H1 (cell line): Measurements from ENCODE around the gene AIFM2. TPM values are rescaled to one million over a fixed set of nuclear protein-coding genes. Genes with fewer than 3 reads are reported as not detected.

ENCODE experiments used
- CTCF ChIA-PET: fragments of 300-600 bp; sonication (Branson Sonifier 250); formaldehyde crosslinking; loops from one replicate; lab custom pipeline; 2021; ENCODE audit not compliant: partially characterized antibody; lab: Charles Lee
- POLR2A ChIA-PET: fragments of 300-600 bp; sonication (Branson Sonifier 250); formaldehyde crosslinking; loops from one replicate; lab custom pipeline; 2021; ENCODE audit warnings: inconsistent platforms; ENCODE audit not compliant: partially characterized antibody; lab: Charles Lee
- DNase-seq, 2 experiments: peaks; one replicate each; pipeline versions ENCODE4 v3.0.0 to v3.0.0-alpha.2; 2010 to 2022; ENCODE audit warnings: low spot score in 2 of 2, low read depth in 1 of 2, mixed read lengths in 1 of 2
- FAIRE-seq: peaks from 2 replicates; lab custom pipeline; 2011; peaks lifted over from hg19 to GRCh38; lab: Jason Lieb, UNC
- H2AFZ ChIP-seq: 2 replicates; pipeline ENCODE4 v1.8.1; 2012; ENCODE audit warnings: low read length, inconsistent platforms
- H2AK5ac ChIP-seq: 2 replicates; pipeline ENCODE4 v1.6.1; 2013; ENCODE audit warnings: low read depth, low read length
- H2BK120ac ChIP-seq: replicated peaks from 2 replicates; pipeline ENCODE3; 2013; ENCODE audit warnings: low read depth, low read length, inconsistent platforms
- H2BK12ac ChIP-seq: 2 replicates; pipeline ENCODE4 v1.6.1; 2013; ENCODE audit warnings: low read depth, low read length
- H2BK15ac ChIP-seq: 2 replicates; pipeline ENCODE4 v1.6.1; 2013; ENCODE audit warnings: low read length
- H2BK20ac ChIP-seq: 2 replicates; pipeline ENCODE4 v1.6.1; 2013; ENCODE audit warnings: low read length
- H2BK5ac ChIP-seq: 2 replicates; pipeline ENCODE4 v1.6.1; 2013; ENCODE audit warnings: low read depth, low read length
- H3K14ac ChIP-seq: 2 replicates; pipeline ENCODE4 v1.6.1; 2013; ENCODE audit warnings: inconsistent platforms; ENCODE audit not compliant: insufficient read length
- H3K18ac ChIP-seq: 2 replicates; pipeline ENCODE4 v1.6.1; 2013; ENCODE audit warnings: low read length; ENCODE audit errors: extremely low read depth
- H3K23ac ChIP-seq: 2 replicates; pipeline ENCODE4 v1.6.1; 2013; ENCODE audit warnings: inconsistent platforms; ENCODE audit not compliant: insufficient read length
- H3K23me2 ChIP-seq: 2 replicates; pipeline ENCODE4 v1.6.1; 2013; ENCODE audit warnings: low read depth, low read length
- H3K27ac ChIP-seq: 2 replicates; pipeline ENCODE4 v1.6.1; 2011; ENCODE audit warnings: low read depth, low read length, inconsistent platforms
- H3K27me3 ChIP-seq, 4 experiments: replicated peaks in 1 of 4; 1 replicate in 1 of 4; 2 replicates in 3 of 4; pipeline versions ENCODE4 v1.6.1 to v1.8.1; 2011 to 2013; ENCODE audit warnings: low read length in 3 of 4, mild to moderate bottlenecking in 3 of 4, inconsistent platforms in 2 of 4, mixed read lengths in 2 of 4, moderate library complexity in 1 of 4; ENCODE audit not compliant: control insufficient read depth in 3 of 4, insufficient read depth in 3 of 4; ENCODE audit errors: extremely low read depth in 1 of 4
- H3K36me3 ChIP-seq, 4 experiments: 2 replicates each; pipeline versions ENCODE4 v1.6.1 to v1.8.1; 2011 to 2013; ENCODE audit warnings: mild to moderate bottlenecking in 4 of 4, low read length in 3 of 4, moderate library complexity in 2 of 4, control low read depth in 1 of 4, inconsistent platforms in 1 of 4; ENCODE audit not compliant: insufficient read depth in 4 of 4, control insufficient read depth in 2 of 4
- H3K4ac ChIP-seq: replicated peaks from 2 replicates; pipeline ENCODE3; 2013; ENCODE audit warnings: low read length, low read depth, mixed read lengths, inconsistent platforms; ENCODE audit not compliant: insufficient read length
- H3K4me1 ChIP-seq, 4 experiments: replicated peaks in 1 of 4; 1 replicate in 1 of 4; 2 replicates in 3 of 4; pipeline versions ENCODE4 v1.6.1 to v1.8.1; 2011 to 2013; ENCODE audit warnings: low read length in 3 of 4, inconsistent platforms in 2 of 4, mixed read lengths in 1 of 4; ENCODE audit not compliant: insufficient read depth in 4 of 4, control insufficient read depth in 3 of 4
- H3K4me2 ChIP-seq, 2 experiments: 2 replicates each; pipeline versions ENCODE4 v1.6.1 to v1.8.1; 2011 to 2013; ENCODE audit warnings: low read depth in 2 of 2, low read length in 2 of 2, control low read depth in 1 of 2, inconsistent platforms in 1 of 2, mild to moderate bottlenecking in 1 of 2; ENCODE audit not compliant: insufficient read depth in 1 of 2
- H3K4me3 ChIP-seq, 4 experiments: fragments of 200-600, 300-600 bp in 1 of 4; sonication (generic), shearing (Covaris generic), sonication (Bioruptor Twin) in 1 of 4; 2 replicates each; pipeline versions ENCODE4 v1.5.1 to v1.8.1; 2011 to 2016; ENCODE audit warnings: low read length in 4 of 4, low read depth in 3 of 4, control low read depth in 2 of 4, inconsistent platforms in 2 of 4, mild to moderate bottlenecking in 2 of 4, mixed read lengths in 1 of 4, moderate library complexity in 1 of 4; ENCODE audit not compliant: insufficient read depth in 2 of 4; ENCODE audit errors: extremely low read depth in 1 of 4
- H3K56ac ChIP-seq: replicated peaks from 2 replicates; pipeline ENCODE3; 2013; ENCODE audit warnings: low read depth, mild to moderate bottlenecking, mixed read lengths, low read length, inconsistent platforms; ENCODE audit not compliant: insufficient read length
- H3K79me1 ChIP-seq: 2 replicates; pipeline ENCODE4 v1.6.1; 2013; ENCODE audit warnings: low read depth, low read length, control low read depth
- H3K79me2 ChIP-seq, 2 experiments: 2 replicates each; pipeline versions ENCODE4 v1.6.1 to v1.8.1; 2012 to 2013; ENCODE audit warnings: low read length in 2 of 2, mild to moderate bottlenecking in 2 of 2, inconsistent platforms in 1 of 2; ENCODE audit not compliant: insufficient read depth in 2 of 2, control insufficient read depth in 1 of 2
- H3K9ac ChIP-seq, 4 experiments: replicated peaks in 1 of 4; 1 replicate in 1 of 4; 2 replicates in 3 of 4; pipeline versions ENCODE4 v1.6.1 to v1.8.1; 2011 to 2013; ENCODE audit warnings: low read depth in 3 of 4, low read length in 3 of 4, control low read depth in 2 of 4, mild to moderate bottlenecking in 2 of 4, moderate library complexity in 2 of 4, inconsistent platforms in 1 of 4; ENCODE audit errors: extremely low read depth in 1 of 4
- H3K9me3 ChIP-seq, 2 experiments: 2 replicates each; pipeline versions ENCODE4 v1.6.1 to v1.8.1; 2012 to 2013; ENCODE audit warnings: mild to moderate bottlenecking in 2 of 2, moderate library complexity in 2 of 2, control low read depth in 1 of 2, inconsistent platforms in 1 of 2, low read depth in 1 of 2, low read length in 1 of 2, mixed read lengths in 1 of 2; ENCODE audit not compliant: insufficient read depth in 2 of 2
- H4K20me1 ChIP-seq, 2 experiments: replicated peaks in 1 of 2; 2 replicates each; pipeline versions ENCODE3 to v1.8.1; 2011 to 2013; ENCODE audit warnings: inconsistent platforms in 2 of 2, low read length in 2 of 2, mild to moderate bottlenecking in 1 of 2; ENCODE audit not compliant: insufficient read depth in 2 of 2, control insufficient read depth in 1 of 2
- H4K5ac ChIP-seq: 2 replicates; pipeline ENCODE4 v1.6.1; 2013; ENCODE audit warnings: low read length, low read depth, mixed read lengths, inconsistent platforms; ENCODE audit not compliant: insufficient read length
- H4K8ac ChIP-seq: 2 replicates; pipeline ENCODE4 v1.8.0; 2013; ENCODE audit warnings: mild to moderate bottlenecking, moderate library complexity, low read length, inconsistent platforms; ENCODE audit not compliant: insufficient read depth; ENCODE audit errors: extremely low read depth
- H4K91ac ChIP-seq: replicated peaks from 2 replicates; pipeline ENCODE3; 2013; ENCODE audit warnings: low read length, mixed read lengths, inconsistent platforms; ENCODE audit not compliant: insufficient read length
- ATF3 ChIP-seq: IDR thresholded peaks from 2 replicates; pipeline ENCODE4 v1.6.1; 2011; ENCODE audit warnings: low read depth, mild to moderate bottlenecking, low read length; ENCODE audit not compliant: insufficient read depth
- CBX5 ChIP-seq: fragments of 300-800, 300-1000 bp; sonication (generic); IDR thresholded peaks from 2 replicates; pipeline ENCODE4 v1.7.1; 2016; ENCODE audit warnings: antibody characterized with exemption, low read length, low read depth
- CHD1 ChIP-seq: IDR thresholded peaks from 2 replicates; pipeline ENCODE4 v1.6.1; 2012; ENCODE audit warnings: low read depth, low read length, improper control_type of control experiment
- CREB1 ChIP-seq: IDR thresholded peaks from 2 replicates; pipeline ENCODE4 v1.6.1; 2012; ENCODE audit warnings: inconsistent platforms
- EGR1 ChIP-seq: IDR thresholded peaks from 2 replicates; pipeline ENCODE4 v1.6.1; 2011; ENCODE audit warnings: low read depth, low read length, borderline replicate concordance
- NRF1 ChIP-seq: IDR thresholded peaks from 2 replicates; pipeline ENCODE4 v1.6.1; 2011; ENCODE audit warnings: mild to moderate bottlenecking, low read depth, low read length, improper control_type of control experiment
- PHF8 ChIP-seq: fragments of 200-600 bp; sonication (generic); conservative IDR thresholded peaks from 2 replicates; pipeline ENCODE4 v1.7.1; 2012; ENCODE audit warnings: low read depth, mild to moderate bottlenecking, inconsistent platforms, low read length, moderate library complexity
- RAD21 ChIP-seq, 2 experiments: IDR thresholded peaks in 1 of 2; conservative IDR thresholded peaks in 1 of 2; 2 replicates each; pipeline ENCODE4 v1.6.1; 2011; ENCODE audit warnings: low read depth in 2 of 2, low read length in 2 of 2, improper control_type of control experiment in 1 of 2, inconsistent platforms in 1 of 2, mild to moderate bottlenecking in 1 of 2, moderate library complexity in 1 of 2
- RXRA ChIP-seq: IDR thresholded peaks from 2 replicates; pipeline ENCODE4 v1.6.1; 2011; ENCODE audit warnings: low read depth, mild to moderate bottlenecking, low read length, moderate library complexity; ENCODE audit not compliant: insufficient read depth
- WGBS, 2 experiments: shearing (Covaris generic) in 1 of 2; methylation state at CpG; one replicate each; pipeline versions ENCODE4 v1.1.6 to v1.1.7; 2013 to 2015; ENCODE audit warnings: low lambda C conversion rate in 2 of 2, mixed read lengths in 2 of 2, inconsistent platforms in 1 of 2, low coverage in 1 of 2, missing lambda C conversion rate in 1 of 2; ENCODE audit not compliant: insufficient replicate concordance in 2 of 2, insufficient coverage in 1 of 2, insufficient read length in 1 of 2; ENCODE audit errors: extremely low coverage in 1 of 2, missing lambda C conversion rate in 1 of 2; 5-methylcytosine and 5-hydroxymethylcytosine counted together
- polyA plus RNA-seq, 7 experiments: library from polyadenylated mRNA; depleted of rRNA in 3 of 7; stranded (reverse) in 5 of 7; unstranded in 2 of 7; fragments of >200 nt in 5 of 7; fragments of 200-250 nt in 2 of 7; gene quantifications; 1 replicate in 5 of 7; 2 replicates in 1 of 7; 4 replicates in 1 of 7; pipeline versions ENCODE4 v1.2.1 to v1.2.3, GENCODE V29; 2011 to 2013; ENCODE audit warnings: missing spikeins in 2 of 7, mixed read lengths in 2 of 7
- total RNA-seq: library from RNA; stranded (reverse); fragmentation: NEBNext Ultra II Directional; extraction: Animal tissue kit (Norgen Biotek cat#: 25700); gene quantifications from 2 replicates; pipeline ENCODE4 v1.2.1, GENCODE V29; 2021
- TF ChIP-seq, protein P1 (sequence below), 3 experiments: IDR thresholded peaks; 1 replicate in 2 of 3; 2 replicates in 1 of 3; pipeline versions ENCODE4 v1.5.1 to v1.6.1; 2011; ENCODE audit warnings: low read length in 3 of 3, mild to moderate bottlenecking in 3 of 3, inconsistent platforms in 2 of 3, low read depth in 1 of 3, moderate library complexity in 1 of 3; ENCODE audit not compliant: insufficient read depth in 1 of 3; ENCODE audit errors: control extremely low read depth in 1 of 3

The AIFM2 gene
- total and polyA plus RNA-seq, 2 of the 8 experiments (the other 6 are each of a cell fraction or from before 2014, with no cell fraction given) = 4.0 TPM

DNA sequence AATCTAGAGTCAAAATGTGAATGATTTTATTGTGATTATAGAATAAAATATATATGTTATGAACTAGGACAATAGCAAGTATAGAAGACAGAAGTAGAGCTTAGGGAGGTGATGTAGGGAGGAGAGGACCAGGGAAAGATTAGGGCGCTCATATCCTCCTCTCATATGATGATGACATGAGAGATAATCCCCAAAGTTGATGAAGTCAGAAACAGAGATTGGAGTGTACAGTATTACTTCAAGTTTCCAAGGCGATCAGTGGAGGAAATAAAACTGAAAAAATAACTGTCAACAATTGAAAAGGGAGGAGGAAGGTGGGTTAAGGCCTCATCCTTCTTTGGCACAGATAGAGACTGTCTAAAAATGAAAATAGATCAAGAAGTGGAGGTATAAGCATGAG, 65.0 kb downstream of the AIFM2 start:
- H3K4me2 ChIP-seq = no peak overlapping the region

More for the DNA sequence above, 65.0 kb downstream of the AIFM2 start:
- Histone ChIP-seq H4K20me1 (peaks cover 0 to 3% of the 10 kb centered on the region in 2 experiments), H3K18ac (no peak overlapping the region), H2BK20ac (no peak overlapping the region), H2BK120ac (no peak overlapping the region), H2BK15ac (no peak overlapping the region), H4K8ac (no peak overlapping the region), H3K79me1 (no peaks in the 10 kb centered on the region), H3K23me2 (no peaks in the 10 kb centered on the region), H3K27ac (no peak overlapping the region), H3K27me3 (peaks cover 0 to 2% (median 0%) of the 10 kb centered on the region in 4 experiments; a peak in 2 of 7 replicates), H2BK5ac (no peak overlapping the region), H3K9ac (no peak overlapping the region), H4K91ac (no peak overlapping the region), H3K79me2 (no peaks in the 10 kb centered on the region), H3K14ac (no peak overlapping the region), H3K4me1 (no peaks in the 10 kb centered on the region), H3K23ac (no peak overlapping the region), H4K5ac (no peak overlapping the region), H3K4me3 (no peak overlapping the region), H3K36me3 (no peaks in the 10 kb centered on the region), H2AK5ac (no peak overlapping the region), H2AFZ (no peak overlapping the region), H3K56ac (no peak overlapping the region), H2BK12ac (no peak overlapping the region), H3K4ac (no peak overlapping the region), H3K9me3 (no peaks in the 10 kb centered on the region)
- DNase-seq (no peak), FAIRE-seq (no peak)
- ChIA-PET POLR2A (no interaction called here), CTCF (interaction anchor here (0.7 to 1.0 kb wide), 3 partner anchors 26 to 105 kb away, joined by 3 read pairs; no protein-coding TSS in a partner anchor)
- WGBS, 2 experiments = 87% methylated on average over 2 of the region's 2 CpGs; no CpG with 5 or more reads in 1 of the 2 experiments
- TF ChIP-seq, protein P1, sequence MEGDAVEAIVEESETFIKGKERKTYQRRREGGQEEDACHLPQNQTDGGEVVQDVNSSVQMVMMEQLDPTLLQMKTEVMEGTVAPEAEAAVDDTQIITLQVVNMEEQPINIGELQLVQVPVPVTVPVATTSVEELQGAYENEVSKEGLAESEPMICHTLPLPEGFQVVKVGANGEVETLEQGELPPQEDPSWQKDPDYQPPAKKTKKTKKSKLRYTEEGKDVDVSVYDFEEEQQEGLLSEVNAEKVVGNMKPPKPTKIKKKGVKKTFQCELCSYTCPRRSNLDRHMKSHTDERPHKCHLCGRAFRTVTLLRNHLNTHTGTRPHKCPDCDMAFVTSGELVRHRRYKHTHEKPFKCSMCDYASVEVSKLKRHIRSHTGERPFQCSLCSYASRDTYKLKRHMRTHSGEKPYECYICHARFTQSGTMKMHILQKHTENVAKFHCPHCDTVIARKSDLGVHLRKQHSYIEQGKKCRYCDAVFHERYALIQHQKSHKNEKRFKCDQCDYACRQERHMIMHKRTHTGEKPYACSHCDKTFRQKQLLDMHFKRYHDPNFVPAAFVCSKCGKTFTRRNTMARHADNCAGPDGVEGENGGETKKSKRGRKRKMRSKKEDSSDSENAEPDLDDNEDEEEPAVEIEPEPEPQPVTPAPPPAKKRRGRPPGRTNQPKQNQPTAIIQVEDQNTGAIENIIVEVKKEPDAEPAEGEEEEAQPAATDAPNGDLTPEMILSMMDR (IDR thresholded peaks at IDR 0.05; ENCODE audit: control extremely low read depth in 1 of 3, insufficient read depth in 1 of 3, low read depth in 1 of 3, low read length in 3 of 3) = no peak
- TF ChIP-seq EGR1 = no peak
- TF ChIP-seq RXRA = no peak
- TF ChIP-seq ATF3 = no peak
- TF ChIP-seq CREB1 = no peak
- TF ChIP-seq CHD1 = no peak
- TF ChIP-seq PHF8 = no peak
- no peak for TF ChIP-seq NRF1
- TF ChIP-seq RAD21 (IDR thresholded peaks at IDR 0.05 in 1 of 2, conservative IDR thresholded peaks at IDR 0.05 in 1 of 2; ENCODE audit: low read depth in 2 of 2, low read length in 2 of 2) = no peak
- TF ChIP-seq CBX5 = no peak
